ENCODE measurements around the gene COL1A1. TPM values are rescaled to one million over a fixed set of nuclear protein-coding genes. Genes with fewer than 3 reads are reported as not detected.

The COL1A1 gene
- total RNA-seq, 1 donor from 2014 or later = 28.2 TPM

GRCh38 chr17:50177983-50178834 is 23.2 kb downstream of the COL1A1 start:
- DNase-seq (ENCODE audit: missing footprints) = peak; percentile 83
- intact Hi-C loops (cut with DNase I) = loop anchor here (2.0 kb wide), 1 partner anchor 37 kb away; no protein-coding TSS in a partner anchor
- ATAC-seq = peak; percentile 84

GRCh38 chr17:50177476-50177875 is 24.0 kb downstream of the COL1A1 start:
- no peak for ATAC-seq
- intact Hi-C loops (cut with DNase I) = loop anchor here (2.0 kb wide), 1 partner anchor 37 kb away; no protein-coding TSS in a partner anchor
- no peak for DNase-seq (ENCODE audit: missing footprints)

- ATAC-seq = no peak
- peak; percentile 20 for DNase-seq (ENCODE audit: missing footprints)
- intact Hi-C loops (cut with DNase I) = loop anchor here (2.0 kb wide), 1 partner anchor 36 kb away; no protein-coding TSS in a partner anchor
Measured at GRCh38 chr17:50176559-50177357, 24.7 kb downstream of the COL1A1 start.

GRCh38 chr17:50175035-50175807 is 26.2 kb downstream of the COL1A1 start:
- intact Hi-C loops (cut with DNase I) = no loop called here
- DNase-seq (ENCODE audit: missing footprints) (peak; percentile 41), ATAC-seq (no peak)

- DNase-seq (ENCODE audit: missing footprints) = peak; percentile 22
- intact Hi-C loops (cut with DNase I) = no loop called here
- no peak for ATAC-seq
Measured at GRCh38 chr17:50174444-50174843, 27.0 kb downstream of the COL1A1 start.

GRCh38 chr17:50173335-50173941 is 28.0 kb downstream of the COL1A1 start:
- peak; percentile 56 for DNase-seq (ENCODE audit: missing footprints)
- ATAC-seq = peak; percentile 12
- intact Hi-C loops (cut with DNase I) = no loop called here

- DNase-seq (ENCODE audit: missing footprints) (no peak), ATAC-seq (no peak)
- intact Hi-C loops (cut with DNase I) = no loop called here
Measured at GRCh38 chr17:50172936-50173334, 28.5 kb downstream of the COL1A1 start.

GRCh38 chr17:50172130-50172529 is 29.3 kb downstream of the COL1A1 start:
- ATAC-seq (no peak), DNase-seq (ENCODE audit: missing footprints) (peak; percentile 31)
- intact Hi-C loops (cut with DNase I) = no loop called here

- DNase-seq (ENCODE audit: missing footprints) = peak; percentile 26
- no peak for ATAC-seq
- intact Hi-C loops (cut with DNase I) = no loop called here
Measured at GRCh38 chr17:50171371-50172071, 29.9 kb downstream of the COL1A1 start.

GRCh38 chr17:50170662-50171370 is 30.6 kb downstream of the COL1A1 start:
- peak; percentile 56 for DNase-seq (ENCODE audit: missing footprints)

GRCh38 chr17:50169881-50170459 is 31.5 kb downstream of the COL1A1 start:
- no peak for ATAC-seq
- peak; percentile 43 for DNase-seq (ENCODE audit: missing footprints)
- intact Hi-C loops (cut with DNase I) = loop anchor here (1.0 to 5.0 kb wide), 2 partner anchors 28 to 73 kb away; partner anchors contain the start of gene PDK2

More at GRCh38 chr17:50170662-50171370, 30.6 kb downstream of the COL1A1 start:
- intact Hi-C loops (cut with DNase I) = no loop called here
- no peak for ATAC-seq

GRCh38 chr17:50169121-50169764 is 32.2 kb downstream of the COL1A1 start:
- intact Hi-C loops (cut with DNase I) = loop anchor here (1.0 to 5.0 kb wide), 2 partner anchors 29 to 72 kb away; partner anchors contain the start of gene PDK2
- DNase-seq (ENCODE audit: missing footprints) (peak; percentile 72), ATAC-seq (peak; percentile 11)

- intact Hi-C loops (cut with DNase I) = loop anchor here (5.0 kb wide), 1 partner anchor 71 kb away; the partner anchor contains the start of gene PDK2
- DNase-seq (ENCODE audit: missing footprints) (peak; percentile 32), ATAC-seq (no peak)
Measured at GRCh38 chr17:50168319-50168718, 33.1 kb downstream of the COL1A1 start.

GRCh38 chr17:50167371-50167770 is 34.1 kb downstream of the COL1A1 start:
- ATAC-seq (no peak), DNase-seq (ENCODE audit: missing footprints) (peak; percentile 67)
- intact Hi-C loops (cut with DNase I) = loop anchor here (5.0 kb wide), 1 partner anchor 70 kb away; the partner anchor contains the start of gene PDK2

- intact Hi-C loops (cut with DNase I) = loop anchor here (5.0 kb wide), 1 partner anchor 69 kb away; the partner anchor contains the start of gene PDK2
- DNase-seq (ENCODE audit: missing footprints) = peak; percentile 16
- ATAC-seq = no peak
Measured at GRCh38 chr17:50166518-50167181, 34.8 kb downstream of the COL1A1 start.

Data from Right ventricle myocardium inferior (tissue), 1 donor.